ENCODE data around the gene HCN1. TPM values are rescaled to one million over a fixed set of nuclear protein-coding genes. Genes with fewer than 3 reads are reported as not detected.

The HCN1 gene
- total RNA-seq, 4 donors from 2014 or later: 0.16 TPM; not detected in 3

GRCh38 chr5:45623832-45624231, 72.3 kb downstream of the HCN1 start:
- H3K36me3 ChIP-seq: no peaks in the 10 kb centered on the region
- TF ChIP-seq, protein P1, sequence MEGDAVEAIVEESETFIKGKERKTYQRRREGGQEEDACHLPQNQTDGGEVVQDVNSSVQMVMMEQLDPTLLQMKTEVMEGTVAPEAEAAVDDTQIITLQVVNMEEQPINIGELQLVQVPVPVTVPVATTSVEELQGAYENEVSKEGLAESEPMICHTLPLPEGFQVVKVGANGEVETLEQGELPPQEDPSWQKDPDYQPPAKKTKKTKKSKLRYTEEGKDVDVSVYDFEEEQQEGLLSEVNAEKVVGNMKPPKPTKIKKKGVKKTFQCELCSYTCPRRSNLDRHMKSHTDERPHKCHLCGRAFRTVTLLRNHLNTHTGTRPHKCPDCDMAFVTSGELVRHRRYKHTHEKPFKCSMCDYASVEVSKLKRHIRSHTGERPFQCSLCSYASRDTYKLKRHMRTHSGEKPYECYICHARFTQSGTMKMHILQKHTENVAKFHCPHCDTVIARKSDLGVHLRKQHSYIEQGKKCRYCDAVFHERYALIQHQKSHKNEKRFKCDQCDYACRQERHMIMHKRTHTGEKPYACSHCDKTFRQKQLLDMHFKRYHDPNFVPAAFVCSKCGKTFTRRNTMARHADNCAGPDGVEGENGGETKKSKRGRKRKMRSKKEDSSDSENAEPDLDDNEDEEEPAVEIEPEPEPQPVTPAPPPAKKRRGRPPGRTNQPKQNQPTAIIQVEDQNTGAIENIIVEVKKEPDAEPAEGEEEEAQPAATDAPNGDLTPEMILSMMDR (IDR thresholded peaks at IDR 0.05): no peak
- TF ChIP-seq POLR2AphosphoS5 (IDR thresholded peaks at IDR 0.05): no peak
- TF ChIP-seq EP300 (IDR thresholded peaks at IDR 0.05; ENCODE audit: low read depth): no peak
- no peak for TF ChIP-seq POLR2A (IDR thresholded peaks at IDR 0.05)
- H3K27ac ChIP-seq: no peak overlapping the region
- H3K4me3 ChIP-seq: no peak overlapping the region
- 27 to 30% methylated on average over 1 of the region's 1 CpG for WGBS, 2 donors (ENCODE audit: low coverage in 1 of 2)
- no peaks in the 10 kb centered on the region for H3K27me3 ChIP-seq
- no peaks in the 10 kb centered on the region for H3K4me1 ChIP-seq
- in situ Hi-C loops (cut with MboI; ENCODE audit: low pct_ligation_motif_present in 1 of 4, low pct_unique_long_range_greater_than_20kb in 1 of 4, low sequenced_read_pairs in 3 of 4): no loop called here
- DNase-seq: no peak
- H3K9me3 ChIP-seq: no peaks in the 10 kb centered on the region
- intact Hi-C loops (cut with DNase I; ENCODE audit: low total_unique reads): no loop called here

- DNase-seq: no peak
- H3K27me3 ChIP-seq: no peaks in the 10 kb centered on the region
- in situ Hi-C loops (cut with MboI; ENCODE audit: low pct_ligation_motif_present in 1 of 4, low pct_unique_long_range_greater_than_20kb in 1 of 4, low sequenced_read_pairs in 3 of 4): no loop called here
- H3K9me3 ChIP-seq: no peaks in the 10 kb centered on the region
- H3K4me3 ChIP-seq: no peak overlapping the region
- H3K36me3 ChIP-seq: no peaks in the 10 kb centered on the region
- H3K27ac ChIP-seq: no peak overlapping the region
- no peak for TF ChIP-seq POLR2AphosphoS5 (IDR thresholded peaks at IDR 0.05)
- no peak for TF ChIP-seq EP300 (IDR thresholded peaks at IDR 0.05; ENCODE audit: low read depth)
- TF ChIP-seq POLR2A (IDR thresholded peaks at IDR 0.05): no peak
- TF ChIP-seq, protein P1 (IDR thresholded peaks at IDR 0.05): no peak
- H3K4me1 ChIP-seq: no peaks in the 10 kb centered on the region
- intact Hi-C loops (cut with DNase I; ENCODE audit: low total_unique reads): no loop called here
These were observed 73.8 kb downstream of the HCN1 start for GRCh38 chr5:45622365-45622764.

GRCh38 chr5:45617859-45618416, 78.2 kb downstream of the HCN1 start:
- in situ Hi-C loops (cut with MboI; ENCODE audit: low pct_ligation_motif_present in 1 of 4, low pct_unique_long_range_greater_than_20kb in 1 of 4, low sequenced_read_pairs in 3 of 4) (no loop called here), intact Hi-C loops (cut with DNase I; ENCODE audit: low total_unique reads) (no loop called here)
- no peaks in the 10 kb centered on the region for H3K9me3 ChIP-seq
- no peak overlapping the region for H3K27ac ChIP-seq
- H3K27me3 ChIP-seq: no peaks in the 10 kb centered on the region
- TF ChIP-seq EP300 (IDR thresholded peaks at IDR 0.05; ENCODE audit: low read depth) (no peak), POLR2A (IDR thresholded peaks at IDR 0.05) (no peak), POLR2AphosphoS5 (IDR thresholded peaks at IDR 0.05) (no peak)
- TF ChIP-seq, protein P1 (IDR thresholded peaks at IDR 0.05): no peak
- 72 to 78% methylated on average over 3 of the region's 3 CpGs for WGBS, 2 donors (ENCODE audit: low coverage in 1 of 2)
- no peak overlapping the region for H3K4me3 ChIP-seq
- no peak for DNase-seq
- no peaks in the 10 kb centered on the region for H3K4me1 ChIP-seq
- H3K36me3 ChIP-seq: no peaks in the 10 kb centered on the region

DNA sequence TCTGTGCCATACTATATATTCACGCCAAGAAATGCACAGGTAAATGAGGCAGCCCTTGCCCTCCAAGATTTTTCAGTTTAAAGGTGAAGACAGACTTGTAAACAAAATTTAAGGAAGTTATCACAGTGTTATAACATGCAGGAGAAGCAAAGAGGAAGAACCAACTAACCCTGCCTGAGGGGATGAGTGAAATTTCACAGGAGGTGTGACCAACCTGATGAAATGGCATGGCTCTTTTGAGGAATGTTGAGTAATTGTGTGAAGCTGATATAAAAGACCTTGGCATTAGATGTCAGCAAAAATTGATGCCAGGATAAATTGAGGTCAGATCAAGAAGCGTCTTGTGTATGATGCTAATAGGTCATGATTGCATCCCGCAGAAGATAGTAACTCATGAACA, 86.5 kb downstream of the HCN1 start:
- Histone ChIP-seq H3K4me1 (no peaks in the 10 kb centered on the region), H3K9me3 (no peaks in the 10 kb centered on the region), H3K27me3 (no peaks in the 10 kb centered on the region), H3K27ac (no peak overlapping the region), H3K4me3 (no peak overlapping the region), H3K36me3 (no peaks in the 10 kb centered on the region)
- WGBS, 2 donors (ENCODE audit: low coverage in 1 of 2): 83 to 89% methylated on average over 3 of the region's 3 CpGs
- no peak for TF ChIP-seq POLR2A (IDR thresholded peaks at IDR 0.05)
- TF ChIP-seq POLR2AphosphoS5 (IDR thresholded peaks at IDR 0.05): no peak
- TF ChIP-seq, protein P1 (IDR thresholded peaks at IDR 0.05): no peak
- TF ChIP-seq EP300 (IDR thresholded peaks at IDR 0.05; ENCODE audit: low read depth): no peak
- no peak for DNase-seq
- intact Hi-C loops (cut with DNase I; ENCODE audit: low total_unique reads) (no loop called here), in situ Hi-C loops (cut with MboI; ENCODE audit: low pct_ligation_motif_present in 1 of 4, low pct_unique_long_range_greater_than_20kb in 1 of 4, low sequenced_read_pairs in 3 of 4) (no loop called here)

Data from transverse colon (tissue), 4 donors.